GM21786 (cell line): ENCODE data around the gene NTSR1.

Experiments
- ATAC-seq: cut with Tn5 transposase; IDR thresholded peaks from one replicate; pipeline ENCODE4 v1.9.1; 2021; ENCODE audit not compliant: unreplicated experiment

NTSR1 gene

DNA sequence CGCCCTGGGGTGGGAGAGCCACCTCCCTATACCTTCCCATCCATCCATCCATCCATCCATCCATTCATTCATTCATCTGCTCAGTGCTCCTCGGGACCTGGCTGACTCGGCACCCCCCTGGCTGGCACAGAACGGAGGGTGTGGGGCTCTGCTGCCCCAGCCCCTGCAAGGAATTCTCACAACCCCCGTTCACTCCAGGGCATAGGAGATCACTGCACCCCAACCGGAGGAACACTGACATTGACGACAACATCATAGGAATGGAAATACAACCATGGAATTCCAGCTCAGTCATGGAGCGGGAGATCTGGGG lies 59.6 kb downstream of the NTSR1 start:
- ATAC-seq = no peak

DNA sequence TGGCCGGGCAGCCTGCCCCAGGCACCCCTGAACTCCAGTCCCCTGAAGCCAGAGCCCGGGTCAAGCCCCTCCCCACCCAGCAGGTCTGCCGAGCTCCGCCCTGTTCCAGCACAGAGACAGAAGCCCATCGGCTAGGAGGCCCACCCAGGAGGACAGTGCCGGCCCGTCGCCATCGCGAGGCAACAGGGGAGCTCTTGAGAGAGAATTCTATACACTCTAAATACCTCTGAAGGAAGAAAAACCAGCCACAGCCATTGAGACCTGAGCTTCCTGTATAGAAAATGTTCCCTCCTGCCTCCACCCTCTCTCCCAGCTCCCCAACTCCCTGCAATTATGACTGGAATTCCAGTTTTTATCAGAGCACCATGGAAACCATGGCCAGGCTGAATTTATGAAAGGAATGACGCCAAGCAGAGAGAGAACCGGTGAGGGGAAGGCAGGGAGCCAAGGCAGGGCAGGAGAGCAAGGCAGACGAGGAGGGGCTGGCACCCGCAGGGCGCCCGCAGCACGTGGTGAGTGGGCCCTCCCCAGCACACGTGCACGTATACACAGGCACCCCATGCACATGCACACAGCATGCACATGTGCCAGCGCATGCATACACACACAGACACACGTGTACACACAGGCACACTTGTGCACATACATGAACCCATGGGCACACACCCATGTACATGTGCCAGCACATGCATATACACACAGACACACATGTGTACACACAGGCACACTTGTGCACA lies 60.1 kb downstream of the NTSR1 start:
- no peak for ATAC-seq

DNA sequence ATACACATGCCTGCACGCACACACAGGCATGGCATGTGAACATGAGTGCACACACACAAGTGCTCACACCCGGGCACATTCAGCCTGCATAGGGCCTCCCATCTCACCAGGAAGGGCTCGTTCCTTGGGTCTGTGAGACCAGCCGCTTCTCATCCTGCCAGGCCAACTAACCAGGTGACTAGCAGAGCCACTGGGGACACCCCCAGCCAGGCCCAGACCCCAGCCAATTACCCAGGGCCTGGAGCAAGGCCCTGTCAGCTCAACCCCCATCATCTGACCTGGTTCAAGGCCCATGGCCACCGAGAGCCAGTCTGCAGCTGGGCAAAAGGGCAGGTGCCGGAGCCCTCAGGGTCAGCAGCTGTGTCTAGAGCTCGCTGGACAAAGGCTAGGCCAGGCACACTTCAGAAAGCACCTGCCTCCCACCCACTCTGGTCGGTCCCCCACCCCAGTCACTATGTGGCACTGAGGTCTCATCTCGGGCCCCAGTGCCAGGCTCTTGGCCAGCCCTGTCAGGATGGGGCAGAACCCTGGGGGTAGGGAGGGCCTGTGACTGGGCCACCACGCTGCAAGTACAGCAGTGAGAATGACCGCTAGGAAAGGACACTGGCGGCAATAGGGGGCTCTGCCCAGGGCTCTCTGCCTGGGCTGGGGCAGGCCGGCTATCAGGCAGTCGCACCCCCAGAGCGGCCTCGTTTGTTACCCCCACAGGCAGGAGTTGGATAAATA lies 60.9 kb downstream of the NTSR1 start:
- ATAC-seq = no peak

DNA sequence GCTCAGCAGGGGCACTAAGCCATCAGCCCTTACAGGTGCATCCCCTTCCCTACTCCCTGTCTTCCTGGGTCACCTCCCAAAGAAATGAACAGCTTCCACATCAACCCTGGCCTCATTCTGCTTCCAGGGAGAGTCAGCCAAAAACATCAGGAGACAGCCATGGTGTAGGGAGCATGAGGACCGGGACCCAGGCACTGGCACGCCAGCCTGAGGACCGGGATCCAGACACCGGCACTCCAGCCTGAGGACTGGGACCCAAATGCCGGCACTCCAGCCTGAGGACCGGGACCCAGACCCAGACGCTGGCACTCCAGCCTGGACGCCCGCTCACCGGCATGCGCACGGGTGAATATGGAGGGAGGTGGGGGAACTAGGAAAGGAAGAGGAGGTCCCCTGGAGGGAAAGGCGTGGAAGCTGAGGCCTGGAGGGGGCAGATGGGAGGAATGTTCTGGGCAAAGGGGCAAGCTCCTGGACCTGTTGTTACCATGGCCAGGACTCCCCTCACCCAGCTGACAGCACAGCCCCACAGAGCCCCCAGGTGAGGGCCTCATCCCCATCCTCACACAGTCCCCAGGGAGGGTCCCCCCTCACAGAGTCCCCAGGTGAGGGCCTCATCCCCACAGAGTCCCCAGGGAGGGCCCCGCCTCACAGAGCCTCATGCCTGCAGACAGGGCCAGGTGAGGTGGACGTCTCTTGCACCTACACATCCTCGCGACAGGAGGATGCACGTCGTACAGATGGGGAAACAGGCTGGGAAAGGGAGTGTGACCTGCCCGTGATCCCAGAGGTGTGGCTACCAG lies 61.7 kb downstream of the NTSR1 start:
- no peak for ATAC-seq

DNA sequence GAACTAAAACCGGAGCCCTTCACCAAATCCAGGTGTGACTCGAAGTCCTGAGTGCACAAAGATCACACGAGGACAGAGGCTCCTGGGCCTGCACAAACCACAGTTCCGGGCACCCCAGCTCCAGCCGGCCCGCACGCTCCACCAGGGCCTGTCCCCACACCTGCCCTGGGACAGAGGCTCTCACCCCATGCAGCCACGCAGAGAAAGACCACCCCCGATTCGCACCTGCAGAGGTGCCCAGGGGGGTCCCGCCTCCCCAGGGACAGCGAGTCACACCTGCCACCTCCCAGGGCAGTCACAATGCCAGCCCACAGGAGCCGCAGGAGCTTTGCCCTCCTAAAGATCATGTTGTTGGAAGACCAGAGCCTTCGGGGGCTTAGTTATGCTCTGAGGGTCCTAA lies 62.3 kb downstream of the NTSR1 start:
- ATAC-seq = no peak

DNA sequence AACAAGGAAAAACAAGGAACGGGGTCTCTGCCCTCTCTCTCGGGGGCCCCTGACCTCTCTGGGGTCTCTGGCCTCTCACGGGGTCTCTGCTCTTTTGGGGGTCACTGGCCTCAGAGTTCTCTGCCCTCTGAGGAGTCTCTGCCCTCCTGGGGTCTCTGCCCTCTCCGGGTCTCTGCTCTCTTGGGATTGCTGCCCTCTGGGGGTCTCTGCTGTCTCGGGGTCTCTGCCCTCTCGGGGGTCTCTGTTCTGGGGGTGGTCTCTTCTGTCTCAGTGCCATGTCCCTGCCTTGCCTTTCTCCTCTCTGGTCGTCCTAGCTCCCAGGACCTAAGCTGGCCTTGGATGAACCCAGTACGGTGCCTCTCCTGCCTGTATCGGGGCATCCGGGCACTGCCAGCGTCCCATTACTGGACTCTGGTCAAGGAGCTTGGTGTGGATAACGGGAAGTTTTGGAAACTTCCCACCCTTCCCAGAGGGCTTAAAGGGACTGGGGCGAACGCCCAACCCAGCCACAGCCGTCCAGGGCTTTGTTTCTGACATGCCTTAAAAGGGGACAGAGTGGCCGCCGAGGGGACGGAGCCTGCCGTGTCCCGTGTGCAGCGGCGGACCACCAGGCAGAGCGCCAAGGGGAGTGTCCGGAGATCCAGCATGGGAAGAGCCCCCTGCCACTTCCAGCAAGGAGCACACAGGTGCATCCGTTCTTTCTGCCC lies 62.9 kb downstream of the NTSR1 start:
- no peak for ATAC-seq

DNA sequence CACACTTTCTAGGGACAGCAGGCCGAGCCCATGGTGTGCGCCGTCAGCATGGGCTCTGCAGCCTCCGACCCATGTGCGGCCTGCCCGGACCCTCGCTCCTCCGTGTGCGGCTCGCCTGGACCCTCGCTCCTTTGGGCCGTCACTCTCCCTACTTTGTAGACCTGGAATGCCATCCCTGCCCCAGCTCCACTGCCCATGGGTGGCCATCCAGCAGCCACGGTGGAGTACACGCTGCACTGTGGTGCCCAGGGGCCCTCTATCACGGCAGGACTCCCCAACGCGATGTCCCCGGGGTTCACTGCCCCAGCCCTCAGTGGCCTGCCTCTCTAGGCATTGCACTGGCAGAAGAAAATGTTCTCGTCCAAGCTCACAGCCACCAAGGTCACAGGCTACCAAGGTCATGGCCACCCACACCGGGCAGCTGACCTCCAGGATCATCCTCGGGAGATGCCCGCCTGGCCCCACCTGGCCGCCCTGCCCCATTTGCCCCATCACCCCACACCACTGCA lies 63.5 kb downstream of the NTSR1 start:
- no peak for ATAC-seq

DNA sequence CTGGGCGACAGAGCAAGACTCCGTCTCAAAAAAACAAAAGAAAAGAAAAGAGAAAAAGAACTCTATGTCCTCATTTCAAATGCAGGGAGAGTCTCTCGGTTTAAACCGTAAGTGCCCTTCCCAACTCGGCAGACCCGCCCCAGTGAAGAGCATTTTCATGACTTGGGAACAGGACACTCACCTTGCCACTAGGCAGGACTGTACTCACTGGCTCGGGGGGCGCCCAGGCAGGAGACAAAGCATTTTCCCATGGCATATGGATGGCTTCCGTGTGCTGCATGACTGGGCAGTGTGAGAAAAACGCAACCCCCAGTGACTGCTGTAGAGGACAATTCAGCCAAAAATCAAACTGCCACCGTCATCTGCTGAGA lies 64.0 kb downstream of the NTSR1 start:
- no peak for ATAC-seq

DNA sequence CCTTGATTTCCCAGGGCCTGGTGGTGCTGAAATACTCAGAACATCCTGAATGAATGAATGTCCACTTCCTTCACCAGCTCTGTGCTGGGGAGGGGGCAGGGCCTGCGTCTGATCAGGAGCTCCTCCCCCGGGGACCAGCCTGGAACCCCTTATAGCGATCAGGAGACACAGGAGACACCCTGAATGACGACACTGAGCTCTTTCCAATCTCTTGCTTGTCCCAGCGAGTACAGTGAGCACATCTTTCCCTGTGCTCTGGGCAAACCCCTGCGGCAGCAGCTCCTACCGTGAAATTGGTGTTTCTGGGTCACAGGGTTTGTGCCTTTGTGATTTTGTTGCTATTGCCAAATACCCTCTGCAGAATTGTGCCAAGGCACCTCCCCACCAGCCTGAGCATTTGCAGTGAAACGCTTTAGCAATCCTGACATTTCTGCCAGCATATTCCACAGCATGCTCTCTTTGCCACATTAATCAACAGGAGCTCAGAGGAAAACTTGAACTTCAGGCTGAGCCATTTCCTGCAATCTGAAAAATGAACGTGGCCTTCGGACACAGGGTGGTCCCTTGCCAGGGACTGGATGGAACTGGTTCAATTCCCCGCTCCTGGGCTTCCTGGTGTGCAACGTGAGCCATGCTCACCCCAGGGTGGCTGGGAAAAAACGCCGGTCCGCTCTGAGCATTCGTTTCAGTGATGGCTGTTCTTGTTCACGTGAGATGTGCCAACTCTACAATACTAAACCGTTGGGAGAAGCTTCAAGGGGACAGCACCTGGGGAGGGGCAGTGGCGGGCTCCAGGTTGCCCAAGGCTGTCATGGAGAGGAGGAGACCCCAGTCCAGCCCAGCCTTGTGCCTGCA lies 64.6 kb downstream of the NTSR1 start:
- ATAC-seq = no peak

DNA sequence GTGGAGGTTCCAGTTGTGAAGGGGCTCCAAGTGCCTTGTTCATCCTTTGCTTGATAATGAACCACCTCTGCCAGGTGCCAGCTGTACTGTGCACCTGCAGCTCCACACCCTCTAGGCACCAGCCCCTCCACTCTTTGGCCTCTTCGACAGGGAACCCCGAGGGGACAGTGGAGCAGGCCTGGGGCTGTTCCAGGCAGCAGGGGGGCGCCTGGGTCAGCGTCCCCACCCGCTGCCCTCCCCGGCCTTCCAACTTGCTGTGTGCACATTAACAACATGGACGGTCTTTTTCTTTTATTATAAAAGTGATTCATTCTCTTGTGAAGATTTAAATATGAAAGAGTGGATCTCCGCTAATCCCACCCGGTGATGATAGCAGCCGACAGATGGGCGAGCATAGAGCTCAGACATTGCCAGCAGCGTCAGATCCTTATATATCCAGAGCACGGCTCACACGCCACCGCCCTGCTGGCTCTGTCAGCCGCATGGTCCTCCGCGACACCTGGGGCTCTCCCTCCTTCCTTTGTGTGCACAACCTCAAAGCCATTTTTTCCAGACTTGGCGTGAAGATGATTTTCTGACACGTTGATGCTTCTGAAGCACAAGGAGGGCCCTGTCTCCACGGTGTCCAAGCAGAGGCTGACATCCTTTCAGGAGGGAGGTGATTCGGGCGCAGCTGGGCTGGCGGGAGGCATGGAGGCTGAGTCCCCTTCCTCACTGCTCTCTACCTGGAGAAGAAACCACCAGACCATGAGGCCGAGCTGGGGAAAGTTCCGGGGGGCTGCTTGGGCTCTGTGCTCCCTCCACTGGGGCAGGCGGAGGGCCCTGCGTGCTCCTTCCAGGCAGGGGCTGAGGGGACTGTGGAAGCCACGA lies 65.4 kb downstream of the NTSR1 start:
- ATAC-seq = no peak

DNA sequence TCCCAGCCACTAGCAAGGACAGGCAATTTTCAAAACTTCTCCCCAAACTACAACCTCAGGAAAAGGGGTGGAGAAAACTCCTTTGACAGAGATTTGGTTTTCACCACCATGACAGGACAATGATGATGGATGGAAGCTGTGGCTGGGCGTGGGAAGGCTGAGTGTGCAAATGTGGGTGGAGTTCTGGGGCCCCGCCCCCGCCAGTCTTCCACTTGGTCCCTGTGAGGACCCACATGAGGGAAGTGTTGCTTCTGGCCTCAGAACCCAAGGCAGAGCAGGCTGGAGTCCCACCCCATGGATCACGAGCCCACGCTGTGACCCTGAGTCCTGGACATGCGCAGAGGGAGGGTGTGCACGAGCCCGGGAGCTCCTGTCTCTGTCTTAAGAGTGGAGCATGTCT lies 66.1 kb downstream of the NTSR1 start:
- no peak for ATAC-seq

DNA sequence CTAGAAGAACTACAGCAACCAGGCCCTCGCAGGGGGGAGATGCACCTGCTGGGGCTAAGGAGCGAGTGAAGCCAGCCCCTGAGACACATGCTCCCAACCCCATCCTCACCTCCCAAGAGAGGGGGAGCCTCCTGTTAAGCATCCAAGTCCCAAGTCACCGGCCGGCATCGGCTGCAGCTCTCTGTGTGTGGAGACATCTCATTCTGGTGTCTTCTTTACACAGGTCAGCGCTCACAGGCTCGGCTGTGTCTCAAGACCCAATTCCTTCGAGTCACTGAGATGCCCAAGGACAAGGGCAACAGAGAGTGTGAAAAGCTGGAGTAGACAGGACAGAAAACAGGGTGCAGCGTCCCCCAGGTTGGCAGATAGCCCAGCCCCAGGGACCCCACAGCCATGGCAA lies 66.6 kb downstream of the NTSR1 start:
- no peak for ATAC-seq

DNA sequence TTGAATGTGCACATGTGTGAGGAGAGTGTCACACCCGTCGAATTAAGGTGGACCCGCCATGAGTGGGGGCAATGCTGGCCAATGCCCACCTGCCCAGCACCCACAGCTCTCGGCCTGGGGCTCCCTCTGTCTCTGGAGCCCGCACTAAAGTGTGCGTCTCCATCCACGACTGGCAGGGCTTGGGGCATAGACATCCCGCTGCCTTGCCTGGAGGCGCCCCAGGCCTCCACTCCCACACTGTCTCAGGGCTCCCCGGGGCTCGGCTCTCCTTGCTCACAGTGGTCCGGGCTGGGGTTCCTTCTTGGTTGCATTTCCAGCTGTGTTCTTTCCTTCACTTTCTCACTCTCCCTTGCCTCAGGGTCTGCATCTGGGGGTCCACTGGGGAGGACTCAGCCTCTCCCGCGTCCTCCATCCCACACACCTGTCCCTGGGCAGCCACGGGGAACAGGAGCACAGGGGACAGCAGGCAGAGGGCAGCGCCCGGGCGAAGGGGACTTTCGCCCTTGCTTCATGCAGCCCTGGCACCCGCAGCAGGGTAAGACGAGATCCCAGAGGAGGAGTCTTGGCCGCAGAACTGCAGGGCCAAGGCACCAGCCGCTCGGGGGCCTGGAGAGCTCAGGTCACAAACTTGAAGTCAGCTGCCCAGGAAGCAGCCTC lies 67.5 kb downstream of the NTSR1 start:
- no peak for ATAC-seq

DNA sequence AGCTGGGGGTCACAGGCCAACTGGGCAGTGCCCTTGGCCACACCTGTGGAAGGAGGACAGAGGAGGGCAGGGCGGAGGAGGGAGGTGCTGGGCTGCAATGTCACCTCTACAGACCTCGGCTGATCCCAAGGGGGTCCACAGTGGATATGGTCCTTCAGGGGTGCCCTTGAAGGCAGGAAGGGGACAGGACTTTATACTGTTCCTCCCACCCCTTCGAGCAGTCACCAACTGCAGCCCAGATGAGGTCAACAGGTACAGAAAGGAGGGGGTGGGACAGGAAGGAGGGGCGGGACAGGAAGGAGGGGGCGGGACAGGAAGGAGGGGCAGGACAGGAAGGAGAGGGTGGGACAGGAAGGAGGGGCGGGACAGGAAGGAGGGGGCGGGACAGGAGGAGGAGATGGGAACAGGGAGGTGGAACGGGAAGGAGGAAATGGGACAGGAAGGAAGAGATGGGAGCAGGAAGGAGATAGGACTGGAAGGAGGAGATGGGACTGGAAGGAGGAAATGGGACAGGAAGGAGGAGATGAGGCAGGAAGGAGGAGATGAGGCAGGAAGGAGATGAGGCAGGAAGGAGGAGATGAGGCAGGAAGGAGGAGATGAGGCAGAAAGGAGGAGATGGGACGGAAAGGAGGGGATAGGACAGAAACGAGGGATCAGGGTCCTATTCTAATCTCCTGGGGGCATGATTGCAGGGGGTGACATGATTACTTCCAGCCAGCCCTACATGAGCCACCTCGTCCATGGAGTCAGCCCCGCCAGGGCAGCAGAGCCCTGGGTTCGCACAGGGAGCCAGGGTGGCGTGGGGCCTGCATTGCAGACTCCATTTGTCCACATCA lies 68.3 kb downstream of the NTSR1 start:
- ATAC-seq = no peak

DNA sequence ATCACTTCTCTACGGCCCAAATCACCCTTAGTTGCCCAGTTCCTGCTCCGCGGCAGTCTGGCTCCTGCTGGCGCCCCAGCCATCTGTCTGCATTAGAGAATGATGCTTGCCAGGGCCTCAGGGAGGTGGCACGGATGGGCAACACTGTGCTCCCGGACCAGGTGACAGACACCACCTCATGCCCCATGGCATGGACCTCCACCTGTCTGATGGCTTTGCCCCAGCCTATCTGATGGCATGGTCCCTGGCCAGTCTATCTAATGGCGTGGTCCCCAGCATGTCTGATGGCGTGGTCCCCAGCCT lies 68.8 kb downstream of the NTSR1 start:
- ATAC-seq = no peak

DNA sequence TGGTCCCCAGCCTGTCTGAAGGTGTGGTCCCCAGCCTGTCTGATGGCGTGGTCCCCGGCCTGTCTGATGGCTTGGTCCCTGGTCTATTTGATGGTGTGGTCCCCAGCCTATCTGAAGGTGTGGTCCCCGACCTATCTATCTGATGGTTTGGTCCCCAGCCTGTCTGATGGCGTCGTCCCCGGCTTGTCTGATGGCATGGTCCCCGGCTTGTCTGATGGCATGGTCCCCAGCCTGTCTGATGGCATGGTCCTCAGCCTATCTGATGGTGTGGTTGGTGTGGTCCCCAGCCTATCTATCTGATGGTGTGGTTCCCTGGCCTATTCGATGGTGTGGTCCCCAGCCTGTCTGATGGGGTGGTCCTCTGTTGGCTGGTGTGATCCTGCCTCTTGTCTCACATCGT lies 69.4 kb downstream of the NTSR1 start:
- ATAC-seq = no peak

DNA sequence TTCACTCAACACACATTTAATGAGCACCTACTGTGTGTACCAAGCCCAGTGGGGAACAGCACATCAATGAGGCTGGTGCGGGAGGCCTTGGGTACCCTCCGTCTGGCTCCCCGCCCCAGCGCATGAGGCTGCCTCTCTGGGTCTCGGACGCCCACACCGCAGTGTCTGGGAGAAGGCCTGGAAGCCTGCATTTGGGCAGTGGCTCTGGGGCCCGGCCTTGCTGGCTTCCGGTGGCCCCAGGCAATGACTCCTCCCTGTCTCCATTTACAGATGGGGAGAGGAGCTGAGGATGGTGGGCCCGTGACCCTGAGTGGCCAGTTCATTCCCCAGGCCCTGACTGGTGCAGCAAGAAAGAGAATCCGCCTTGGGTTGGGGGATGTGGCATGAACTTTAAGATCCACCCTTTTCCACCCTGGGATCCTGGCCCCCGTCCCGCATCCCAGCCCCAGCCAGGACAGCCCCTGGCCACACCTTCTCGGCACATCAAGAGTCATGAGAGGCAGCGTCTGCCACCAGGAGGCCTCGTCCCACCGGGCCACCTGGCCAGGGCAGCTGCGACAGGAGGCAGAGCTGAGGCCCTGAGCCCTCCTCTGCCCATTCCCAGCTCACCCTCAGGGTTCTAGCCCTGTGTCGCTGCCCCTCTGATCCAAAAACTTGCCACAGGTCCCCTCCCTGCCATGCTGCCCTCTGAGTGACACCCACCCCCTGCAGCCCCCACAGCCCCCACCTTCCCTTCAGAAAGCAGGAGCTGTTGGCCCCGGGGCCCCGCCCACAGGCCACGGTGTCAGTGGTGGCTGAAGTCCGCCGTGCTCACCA lies 70.2 kb downstream of the NTSR1 start:
- ATAC-seq = no peak

DNA sequence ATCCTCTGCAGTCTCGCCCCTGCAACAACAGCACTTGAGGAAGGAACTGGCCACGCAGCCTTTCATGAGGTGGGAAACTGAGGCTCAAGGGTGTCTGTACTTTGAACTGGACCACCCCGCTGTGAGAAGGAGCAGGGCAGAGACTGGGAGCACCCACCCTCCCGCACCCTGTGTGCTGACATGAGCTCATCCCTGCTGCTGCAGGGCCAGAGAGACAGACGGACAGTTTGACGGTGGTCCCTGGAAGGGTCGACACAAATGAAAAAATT lies 70.7 kb downstream of the NTSR1 start:
- no peak for ATAC-seq
